GM18508 (cell line): ENCODE data around the gene MAK.
"Not testable (repeated sequence)": the region's sequence is repeated elsewhere in the genome, so short reads cannot be mapped to it uniquely, and the experiment has no call there.

Experiments used
- ATAC-seq: cut with Tn5 transposase; IDR thresholded peaks from one replicate; pipeline ENCODE4 v1.9.1; 2021; ENCODE audit warnings: moderate number of reproducible peaks; ENCODE audit not compliant: insufficient read depth, unreplicated experiment

MAK gene

GRCh38 chr6:10854922-10855632 is 16.7 kb upstream of the MAK start:
- no peak for ATAC-seq

- ATAC-seq, result not testable (repeated sequence)
Measured at GRCh38 chr6:10853849-10854300, 15.5 kb upstream of the MAK start.

- no peak for ATAC-seq
Measured at GRCh38 chr6:10852361-10852960, 14.1 kb upstream of the MAK start.

GRCh38 chr6:10850728-10851127 is 12.4 kb upstream of the MAK start:
- ATAC-seq, result no peak

- ATAC-seq, result no peak
Measured at GRCh38 chr6:10849901-10850300, 11.6 kb upstream of the MAK start.

- ATAC-seq, result no peak
Measured at GRCh38 chr6:10847684-10848083, 9.3 kb upstream of the MAK start.

GRCh38 chr6:10843554-10843953 is 5.2 kb upstream of the MAK start:
- ATAC-seq, result no peak

- peak; percentile 76 for ATAC-seq
Measured at GRCh38 chr6:10838794-10839333, 525 bp upstream of the MAK start.

GRCh38 chr6:10837622-10837994 is 731 bp downstream of the MAK start:
- no peak for ATAC-seq

GRCh38 chr6:10837009-10837621 is 1.2 kb downstream of the MAK start:
- ATAC-seq, result no peak

- ATAC-seq, result no peak
Measured at GRCh38 chr6:10834823-10835222, 3.5 kb downstream of the MAK start.

GRCh38 chr6:10831609-10832008 is 6.7 kb downstream of the MAK start:
- ATAC-seq, result no peak

GRCh38 chr6:10824819-10825218 is 13.5 kb downstream of the MAK start:
- no peak for ATAC-seq

- ATAC-seq, result no peak
Measured at GRCh38 chr6:10824297-10824696, 14.0 kb downstream of the MAK start.

- ATAC-seq, result not testable (repeated sequence)
Measured at GRCh38 chr6:10814176-10814575, 24.2 kb downstream of the MAK start.

- no peak for ATAC-seq
Measured at GRCh38 chr6:10809098-10809497, 29.2 kb downstream of the MAK start.

GRCh38 chr6:10808376-10808775 is 30.0 kb downstream of the MAK start:
- no peak for ATAC-seq

GRCh38 chr6:10801224-10801848 is 37.0 kb downstream of the MAK start:
- ATAC-seq, result peak; percentile 84

- ATAC-seq, result no peak
Measured at GRCh38 chr6:10800810-10801209, 37.5 kb downstream of the MAK start.

GRCh38 chr6:10794239-10794638 is 44.1 kb downstream of the MAK start:
- ATAC-seq, result no peak

- no peak for ATAC-seq
Measured at GRCh38 chr6:10793695-10794094, 44.6 kb downstream of the MAK start.
